HPDE6-E6E7 (cell line): ENCODE measurements around the gene EML1.

ENCODE experiments used
- DNase-seq: peaks from one replicate; pipeline ENCODE4 v3.0.0; 2011; ENCODE audit warnings: missing footprints; ENCODE audit errors: extremely low spot score

EML1 gene

DNA sequence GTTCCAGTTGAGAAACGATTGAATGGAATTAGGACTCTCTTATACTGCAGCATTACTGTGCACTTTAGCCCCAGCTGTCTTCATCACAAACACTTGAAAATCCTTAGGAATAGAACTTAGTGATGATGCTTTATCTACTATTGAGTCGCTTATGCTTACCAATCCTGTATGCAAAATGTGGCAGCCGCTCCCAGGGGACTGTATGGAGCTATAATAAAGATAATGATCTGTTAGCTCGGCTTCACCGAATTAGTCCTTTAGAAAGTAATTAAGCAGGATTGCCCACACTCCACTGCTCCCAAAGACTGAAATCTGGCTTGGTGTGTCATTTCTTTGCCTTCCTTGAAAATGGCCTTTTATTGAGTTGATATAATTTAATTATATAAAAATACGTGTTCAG lies 10.6 kb downstream of the EML1 start:
- no peak for DNase-seq

DNA sequence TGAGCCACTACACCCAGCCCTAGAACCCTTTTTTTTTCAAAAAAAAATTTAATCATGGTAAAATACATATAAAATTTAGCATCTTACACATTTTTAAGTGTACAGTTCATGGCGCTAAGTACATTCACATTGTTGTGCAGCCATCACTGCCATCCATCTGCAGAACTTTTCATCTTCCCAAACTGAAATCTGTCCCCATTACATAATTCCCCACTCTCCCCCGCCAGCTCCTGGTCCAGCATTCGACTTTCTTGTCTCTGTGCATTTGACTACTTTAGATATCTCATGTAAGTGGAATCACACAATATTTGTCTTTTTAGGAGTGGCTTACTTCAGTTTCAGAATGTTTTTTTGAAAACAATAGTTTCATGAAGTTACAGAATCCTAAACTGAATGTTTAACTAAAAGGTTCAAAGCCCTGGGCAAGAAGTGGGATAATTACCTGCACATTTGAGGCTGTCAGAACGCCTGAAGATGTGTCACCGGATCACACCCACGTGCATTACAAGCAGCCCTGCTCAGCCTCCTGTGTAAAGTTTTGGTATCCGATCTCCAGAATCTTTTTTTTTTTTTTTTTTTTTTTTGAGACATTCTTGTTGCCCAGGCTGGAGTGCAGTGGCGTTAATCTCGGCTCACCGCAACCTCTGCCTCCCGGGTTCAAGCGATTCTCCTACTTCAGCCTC lies 12.7 kb downstream of the EML1 start:
- no peak for DNase-seq

DNA sequence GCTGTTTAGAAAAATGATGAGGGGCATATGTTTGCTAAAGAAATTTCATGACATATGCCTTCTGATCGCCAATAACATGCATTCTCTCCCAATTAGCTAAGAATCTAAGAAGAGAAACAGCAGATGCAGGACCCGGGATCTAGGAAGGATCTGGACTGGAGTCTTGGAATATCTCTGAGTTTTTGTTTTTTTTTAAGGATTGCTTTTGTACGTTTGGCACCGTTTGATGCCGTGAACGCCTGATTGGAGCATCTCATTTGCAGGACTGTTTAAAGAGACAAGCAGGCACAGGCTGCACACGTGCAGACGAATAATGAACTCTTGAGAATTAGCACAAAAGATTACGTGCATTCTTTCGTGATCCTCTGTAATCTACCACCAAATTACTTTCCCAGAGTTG lies 13.6 kb downstream of the EML1 start:
- DNase-seq = no peak

DNA sequence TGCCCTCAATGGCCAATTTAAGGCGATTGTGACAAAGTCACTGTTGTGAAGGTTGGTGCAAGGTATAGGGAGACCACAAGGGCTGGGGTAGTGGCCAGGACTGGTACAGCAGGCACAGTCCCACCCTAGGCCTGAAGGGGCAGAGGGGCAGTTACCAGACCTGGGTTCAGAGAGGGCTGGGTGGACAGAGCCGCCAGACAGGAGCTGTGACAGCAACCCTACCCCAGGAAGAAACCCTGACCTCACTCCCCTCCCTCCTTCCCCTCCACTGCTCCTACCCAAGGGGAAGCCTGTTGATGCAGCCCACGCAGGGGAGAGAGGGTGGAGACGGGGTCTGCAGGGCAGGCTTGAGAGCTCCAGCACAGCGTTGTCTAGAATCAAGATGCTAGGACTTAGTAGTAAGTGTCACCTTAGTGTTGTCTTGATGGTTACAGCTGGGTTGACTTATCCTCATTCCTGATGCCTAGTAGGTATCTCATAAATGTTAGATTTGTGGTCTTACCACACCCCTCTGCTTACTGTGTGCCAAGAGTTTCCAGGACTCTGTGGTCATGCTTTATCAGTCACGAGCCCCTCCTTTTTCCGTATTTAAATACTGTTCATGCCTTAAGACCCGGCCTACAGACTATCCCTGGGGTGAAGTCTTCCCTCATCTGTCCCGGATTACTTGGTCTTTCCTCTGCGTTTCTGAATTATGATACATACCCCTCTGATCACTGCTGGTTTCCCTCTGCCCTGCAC lies 14.4 kb downstream of the EML1 start:
- DNase-seq = no peak

DNA sequence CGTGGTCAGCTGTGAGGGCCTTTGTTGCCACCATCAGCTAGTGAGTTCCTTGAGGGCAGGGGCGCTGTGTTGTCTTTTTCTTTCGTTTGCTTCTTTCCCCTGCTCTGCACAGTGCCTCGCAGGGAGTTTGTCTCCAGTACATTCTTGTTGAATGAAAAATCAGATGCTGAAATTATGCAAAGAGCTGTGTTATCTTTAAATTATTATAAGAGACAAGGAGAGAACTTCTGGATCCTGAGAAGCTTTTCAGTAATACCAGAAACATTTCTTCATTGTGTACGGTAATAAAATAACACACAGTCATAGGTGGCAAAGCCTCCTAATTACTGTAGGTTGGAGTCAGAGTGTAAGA lies 14.9 kb downstream of the EML1 start:
- no peak for DNase-seq

DNA sequence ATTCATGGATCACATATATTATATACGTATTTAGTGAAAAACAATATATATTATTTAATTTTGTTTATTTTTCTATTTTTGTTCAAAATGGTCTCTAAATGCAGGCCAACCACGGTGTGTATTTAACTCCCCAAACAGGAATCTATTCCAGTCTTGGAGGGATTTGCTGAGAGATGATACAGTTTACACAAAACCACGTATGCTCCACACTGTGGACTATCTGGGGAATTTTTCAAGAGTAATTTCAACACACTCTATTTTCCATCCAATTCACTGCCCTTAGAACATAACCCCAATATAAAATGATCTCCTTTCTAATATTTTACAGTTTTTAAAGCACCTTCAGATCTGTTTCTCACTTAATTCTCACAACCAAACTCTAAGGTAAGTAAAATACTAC lies 15.3 kb downstream of the EML1 start:
- DNase-seq = no peak

DNA sequence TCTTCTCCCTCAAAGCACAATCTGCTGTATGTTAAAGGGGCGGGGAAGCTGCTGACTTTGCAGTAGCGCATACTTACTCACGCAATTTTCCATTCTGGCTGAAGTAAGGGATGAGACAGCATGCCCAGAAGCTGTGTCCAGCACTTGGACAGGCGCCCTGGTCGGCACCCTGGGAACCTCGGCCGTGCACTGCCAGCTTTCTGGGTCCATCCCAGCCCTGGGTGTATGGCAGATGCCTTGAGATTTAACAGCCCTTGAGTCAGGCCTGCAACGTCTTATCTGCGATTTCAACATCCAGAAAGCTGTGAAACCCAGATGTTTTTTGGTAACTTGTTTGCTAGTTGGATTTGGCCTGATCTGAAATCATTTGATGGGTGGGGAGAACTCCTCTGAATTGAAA lies 16.1 kb downstream of the EML1 start:
- no peak for DNase-seq

DNA sequence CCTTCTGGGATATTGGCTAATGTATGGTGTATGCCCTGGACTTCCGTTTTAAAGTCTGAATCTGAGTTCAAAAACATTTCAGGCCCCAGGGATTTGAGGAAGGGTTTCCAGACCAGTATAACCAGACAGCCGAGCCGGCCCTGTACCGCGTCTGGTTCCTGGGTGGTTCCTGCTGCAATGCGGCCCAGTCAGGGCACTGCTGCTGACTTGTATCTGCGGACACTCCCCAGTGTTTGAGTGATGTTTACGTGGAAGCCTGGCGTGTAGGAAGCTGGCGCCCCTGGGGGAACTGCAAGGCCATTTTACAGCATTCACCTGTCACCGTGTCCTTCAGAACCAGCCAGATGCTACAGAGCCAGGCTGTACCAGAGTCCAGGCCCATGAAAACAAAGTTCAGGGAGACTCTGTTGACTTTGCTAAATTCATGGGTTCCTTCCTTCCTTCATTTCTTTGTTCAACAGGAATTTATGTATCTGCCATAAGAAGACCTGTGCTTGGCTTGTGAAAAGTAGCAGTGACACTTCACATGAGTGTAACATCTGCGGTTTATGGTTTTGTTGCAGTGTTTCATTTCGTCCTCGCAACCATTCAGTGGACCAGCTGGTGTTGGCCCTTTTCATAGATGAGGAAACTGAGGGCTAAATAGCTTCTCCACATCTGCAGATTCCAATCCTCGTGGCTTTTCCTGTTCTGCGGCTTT lies 16.8 kb downstream of the EML1 start:
- DNase-seq = no peak

DNA sequence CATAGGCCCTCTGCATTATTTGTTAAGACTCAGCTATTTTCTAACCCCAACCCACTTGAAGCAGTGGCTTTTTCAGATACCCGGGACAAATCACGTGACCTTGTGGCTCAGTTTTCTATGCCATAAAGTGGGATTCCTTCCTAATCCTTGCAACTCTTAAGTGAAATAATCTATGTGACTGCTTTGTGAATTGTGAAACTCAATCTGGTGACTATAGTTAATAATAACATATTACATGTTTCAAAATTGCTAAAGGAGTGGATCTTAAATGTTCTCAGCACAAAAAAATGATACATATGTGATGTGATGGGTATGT lies 17.3 kb downstream of the EML1 start:
- no peak for DNase-seq

DNA sequence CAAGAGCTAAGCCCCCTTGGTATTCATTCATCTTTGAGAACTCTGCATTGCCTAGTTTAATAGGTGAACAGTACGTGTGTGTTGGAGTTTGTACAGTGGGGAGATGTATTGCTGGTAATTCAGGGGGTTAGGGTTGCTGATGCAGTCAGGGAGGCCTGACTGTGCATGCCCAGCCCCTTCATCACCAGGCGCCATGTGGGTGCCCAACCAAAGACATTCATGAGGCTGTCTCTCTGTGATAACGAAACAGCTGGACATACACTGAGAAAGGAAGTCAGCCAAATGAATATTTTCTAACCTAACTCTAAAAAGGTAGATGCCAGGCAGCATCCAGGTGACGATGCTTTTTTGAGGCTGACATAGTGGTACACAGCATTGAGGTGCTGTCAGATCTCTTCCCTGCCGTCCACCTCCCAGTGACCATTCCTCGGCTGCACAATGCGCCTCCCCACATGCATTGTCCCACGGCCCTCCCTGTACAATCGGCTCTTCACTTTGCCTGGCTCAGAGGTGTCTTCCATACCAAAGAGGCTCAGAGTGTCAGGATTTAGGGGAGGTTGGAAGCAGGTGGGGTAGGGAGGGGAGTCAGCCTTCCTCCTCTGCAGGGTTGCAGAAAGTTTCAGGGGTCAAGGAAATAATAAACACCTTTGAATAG lies 19.0 kb downstream of the EML1 start:
- DNase-seq = no peak

DNA sequence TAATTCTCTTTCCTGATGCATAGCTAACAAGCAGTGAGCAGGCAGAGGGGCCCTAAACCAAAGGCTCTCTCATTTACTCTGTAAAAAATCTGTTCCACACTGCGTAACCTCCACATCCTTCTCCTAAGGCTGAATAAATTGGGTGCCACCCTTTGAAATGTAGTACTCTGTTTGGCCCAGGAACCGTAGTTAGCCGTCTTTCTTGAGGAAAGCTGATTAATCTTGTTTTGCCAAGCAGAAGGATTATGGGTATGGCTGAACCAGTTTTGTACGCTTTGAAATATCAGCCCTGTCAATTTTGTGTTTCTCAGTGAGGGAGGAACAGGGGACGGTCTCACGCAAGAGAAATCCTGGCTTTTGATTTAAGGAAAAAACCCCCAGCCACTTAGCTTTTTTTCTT lies 19.7 kb downstream of the EML1 start:
- no peak for DNase-seq

DNA sequence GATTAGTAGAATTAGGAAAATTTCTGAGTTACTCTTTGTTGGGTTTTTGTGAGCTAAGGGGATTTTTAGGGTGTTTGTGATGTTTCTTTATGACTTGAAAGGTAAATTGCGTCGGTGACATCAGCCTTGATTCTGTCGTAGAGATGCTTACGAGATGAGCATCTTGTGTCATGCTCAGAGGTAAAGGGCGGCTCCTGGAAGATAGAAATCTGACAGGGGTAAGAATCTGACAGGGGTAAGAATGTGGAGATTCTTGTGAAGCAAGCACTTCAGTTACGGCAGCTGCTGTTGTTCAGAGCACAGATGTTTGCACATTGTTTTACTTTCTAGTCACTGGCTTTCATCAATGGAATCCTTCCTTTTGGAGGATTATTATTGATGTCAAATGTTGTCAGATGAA lies 22.5 kb downstream of the EML1 start:
- DNase-seq = no peak

DNA sequence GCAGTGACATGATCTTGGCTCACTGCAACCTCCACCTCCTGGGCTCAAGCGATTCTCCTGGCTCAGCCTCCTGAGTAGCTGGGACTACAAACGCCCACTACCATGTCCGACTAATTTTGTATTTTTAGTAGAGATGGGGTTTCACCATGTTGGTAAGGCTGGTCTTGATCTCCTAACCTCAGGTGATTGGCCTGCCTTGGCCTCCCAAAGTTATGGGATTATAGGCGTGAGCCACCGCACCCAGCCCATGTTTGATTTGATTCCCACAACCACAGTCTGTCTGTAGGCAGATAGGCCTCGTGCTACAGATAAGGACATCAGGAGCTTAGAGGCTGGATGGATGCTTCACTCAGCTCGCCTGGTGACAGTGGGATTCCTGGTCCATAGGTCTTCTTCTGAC lies 23.0 kb downstream of the EML1 start:
- no peak for DNase-seq

DNA sequence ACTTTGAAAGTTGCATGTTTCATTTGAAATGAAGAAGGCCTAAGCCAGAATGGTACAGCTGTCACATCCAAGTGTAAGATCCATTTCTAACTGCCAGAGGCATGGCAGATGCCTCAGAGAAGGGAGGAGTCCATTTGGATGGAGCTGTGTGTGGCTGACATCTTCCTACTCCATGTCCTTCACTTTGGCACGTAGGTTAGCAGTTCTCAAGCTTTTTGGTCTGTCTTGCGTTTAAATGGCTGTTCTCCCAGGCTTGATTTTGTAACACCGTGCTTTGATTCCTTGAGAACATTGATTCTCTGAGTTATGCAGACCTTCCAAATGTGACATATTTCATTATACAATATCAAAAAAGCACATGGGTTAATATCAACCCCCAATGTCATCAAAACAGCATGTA lies 23.4 kb downstream of the EML1 start:
- no peak for DNase-seq

DNA sequence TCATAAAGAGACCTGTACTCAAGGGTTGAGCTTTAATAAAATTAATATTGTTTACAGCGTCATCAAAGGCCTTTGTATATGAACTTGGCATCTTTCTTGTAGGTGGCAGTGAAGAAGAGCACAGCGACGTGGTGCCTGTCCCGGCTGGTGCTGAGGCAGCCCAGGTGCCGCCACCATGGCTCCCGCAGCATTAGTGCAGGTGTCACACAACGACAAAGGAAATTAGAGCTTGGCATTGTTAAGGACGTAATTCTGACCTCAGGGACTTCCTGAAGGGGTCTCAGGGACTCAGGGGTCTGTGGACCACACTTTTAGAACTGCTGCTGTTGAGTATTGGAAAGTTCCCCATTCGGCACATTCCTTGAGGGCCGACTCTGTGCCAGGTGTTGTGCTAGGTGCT lies 24.1 kb downstream of the EML1 start:
- no peak for DNase-seq

DNA sequence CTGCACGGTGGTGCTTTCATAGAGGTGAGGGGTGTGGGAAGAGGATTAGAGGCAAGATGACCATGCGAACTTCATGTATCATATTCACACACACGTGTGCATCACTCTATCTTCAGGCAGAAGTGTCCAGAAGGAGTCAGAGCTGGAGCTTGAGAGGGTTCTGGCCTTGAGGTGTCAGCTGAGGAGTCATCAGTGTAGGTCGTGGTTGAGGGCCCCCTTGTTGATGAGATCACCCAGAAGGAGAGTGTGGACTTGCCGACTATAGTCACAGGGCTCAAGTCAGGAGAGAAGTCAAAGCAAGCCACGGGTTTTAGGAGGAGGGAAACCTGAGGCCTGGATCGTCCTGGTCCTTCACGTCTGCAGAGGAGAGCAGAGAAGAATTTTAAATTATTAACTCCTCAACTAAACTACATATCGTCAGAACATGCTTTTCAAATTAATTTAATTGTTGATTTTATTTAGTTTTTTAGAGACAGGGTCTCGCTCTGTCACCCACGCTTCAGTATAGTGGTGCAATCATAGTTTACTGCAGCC lies 25.4 kb downstream of the EML1 start:
- no peak for DNase-seq

DNA sequence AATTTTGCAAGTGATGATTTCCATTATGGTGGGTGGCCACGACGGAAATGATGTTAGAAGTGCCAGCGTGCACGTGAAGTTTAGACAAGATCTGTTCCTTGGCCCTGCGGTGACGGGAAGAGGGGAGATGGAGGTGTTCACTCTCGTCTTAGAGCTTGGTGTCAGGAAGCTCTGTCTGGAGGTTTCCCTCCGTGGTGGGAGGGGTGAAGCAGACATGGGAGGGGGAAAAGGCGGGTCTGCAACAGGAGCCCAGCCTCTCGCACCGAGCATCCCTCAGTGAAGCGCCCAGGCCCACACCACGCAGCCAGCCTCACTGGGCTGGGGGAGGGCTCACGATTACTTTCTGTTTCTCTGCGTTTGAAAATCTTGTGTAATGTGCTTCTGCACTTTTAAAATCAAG lies 26.3 kb downstream of the EML1 start:
- DNase-seq = no peak

DNA sequence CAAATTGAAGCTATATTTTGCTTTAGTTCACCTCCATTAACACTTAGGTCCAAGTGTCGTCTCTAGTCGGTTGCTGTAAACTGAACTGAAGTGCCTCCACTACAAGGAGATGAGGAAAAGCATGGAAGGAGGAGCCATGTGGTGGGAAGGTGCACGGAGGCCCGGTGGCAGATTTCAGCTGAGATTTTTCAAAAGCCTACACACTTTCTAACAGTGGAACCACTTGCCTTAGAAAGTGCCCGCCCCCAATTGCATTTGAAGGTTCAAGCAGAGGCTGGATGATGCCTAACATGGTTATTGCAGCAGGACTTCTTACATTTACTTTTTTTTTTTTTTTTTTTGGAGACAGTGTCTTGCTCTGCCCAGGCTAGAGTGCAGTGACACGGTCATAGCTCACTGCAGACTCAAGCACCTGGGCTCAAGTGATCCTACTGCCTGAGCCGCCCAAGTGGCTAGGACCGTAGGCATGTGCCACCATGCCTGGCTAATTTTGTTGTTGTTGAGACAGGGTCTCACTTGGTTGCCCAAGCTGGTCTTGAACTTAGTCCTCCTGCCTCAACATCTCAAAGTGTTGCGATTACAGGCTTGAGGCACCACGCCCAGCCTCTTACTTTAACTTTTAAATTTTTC lies 27.6 kb downstream of the EML1 start:
- DNase-seq = no peak

DNA sequence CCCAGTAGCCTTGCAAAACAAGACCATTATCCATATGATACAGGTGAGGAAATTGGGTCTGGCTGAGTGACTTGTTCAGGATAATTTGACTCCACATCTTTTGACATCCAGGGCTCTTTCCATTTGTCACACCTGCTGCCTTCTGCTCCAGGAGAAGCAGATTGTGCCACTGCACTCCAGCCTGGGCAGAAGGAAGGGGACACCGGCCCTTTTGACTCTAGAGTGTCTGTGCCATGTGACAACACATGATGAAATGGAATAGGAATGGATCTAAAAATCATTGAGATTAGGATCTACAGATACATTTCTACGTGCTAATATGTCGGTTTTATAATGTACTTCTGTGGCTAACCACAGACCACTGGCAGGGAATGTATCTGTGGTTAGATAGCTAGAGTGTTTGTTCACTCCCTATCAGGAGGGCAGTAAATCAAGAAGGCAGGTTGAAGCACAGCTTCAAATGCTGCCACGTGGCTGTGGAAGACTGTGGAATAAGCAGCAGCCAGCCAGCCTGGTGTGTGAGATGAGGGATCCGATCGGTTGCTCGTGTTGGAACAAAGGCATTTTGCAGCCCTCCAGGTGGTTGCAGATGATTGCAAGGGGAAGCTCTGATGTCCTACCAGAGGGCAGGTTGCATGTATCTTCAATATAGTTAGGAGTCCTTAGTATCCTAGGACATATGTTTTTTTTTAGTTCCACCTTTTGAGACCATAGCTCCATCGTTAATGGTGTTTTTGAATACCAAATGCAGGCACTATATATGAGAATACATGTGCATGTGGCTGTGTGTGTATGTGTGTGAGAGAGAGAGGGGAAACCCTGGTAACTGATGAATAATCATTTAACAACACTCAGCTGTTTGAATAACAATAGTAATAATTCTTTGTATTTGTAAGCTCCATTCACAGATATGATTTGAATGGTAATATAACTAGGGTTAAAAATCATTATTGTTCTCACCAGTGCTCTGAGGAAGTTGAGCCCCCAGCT lies 28.6 kb downstream of the EML1 start:
- DNase-seq = no peak

DNA sequence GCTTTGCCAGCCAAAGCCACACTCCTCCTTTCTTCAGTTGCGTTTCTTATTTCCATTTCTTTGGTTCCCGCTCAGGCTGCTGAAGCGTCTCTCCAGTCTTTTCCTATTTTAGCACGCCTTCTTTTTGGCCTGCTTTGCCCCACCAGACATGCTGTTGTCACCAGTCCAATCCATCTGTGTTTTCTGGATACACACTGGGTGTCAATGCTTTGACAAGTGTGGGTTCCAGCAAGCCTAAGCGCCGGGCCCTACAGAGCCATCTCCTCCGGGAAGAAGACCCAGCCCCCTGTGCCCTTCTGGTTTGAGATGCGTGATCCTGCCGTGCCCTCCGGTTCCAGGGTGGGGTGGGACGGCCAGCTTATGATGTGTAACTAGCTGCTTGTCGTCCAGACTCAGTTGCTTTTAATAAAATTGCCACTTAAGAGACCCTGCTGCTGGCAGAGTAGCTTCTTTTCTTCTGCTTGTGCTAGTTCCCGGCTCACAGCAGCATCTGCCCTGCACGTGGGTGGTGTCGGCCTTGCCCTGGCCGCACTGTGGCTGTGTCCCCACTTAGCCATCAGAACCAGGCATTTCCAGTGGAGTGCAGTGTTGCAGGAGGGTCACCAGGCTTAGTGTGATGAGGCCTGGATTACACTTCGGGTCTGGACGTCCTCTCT lies 29.7 kb downstream of the EML1 start:
- DNase-seq = no peak
